ENCODE results near the gene PGLYRP3. TPM values are rescaled to one million over a fixed set of nuclear protein-coding genes. Genes with fewer than 3 reads are reported as not detected.

Gene PGLYRP3
- not detected in 2 replicates for total RNA-seq

DNA sequence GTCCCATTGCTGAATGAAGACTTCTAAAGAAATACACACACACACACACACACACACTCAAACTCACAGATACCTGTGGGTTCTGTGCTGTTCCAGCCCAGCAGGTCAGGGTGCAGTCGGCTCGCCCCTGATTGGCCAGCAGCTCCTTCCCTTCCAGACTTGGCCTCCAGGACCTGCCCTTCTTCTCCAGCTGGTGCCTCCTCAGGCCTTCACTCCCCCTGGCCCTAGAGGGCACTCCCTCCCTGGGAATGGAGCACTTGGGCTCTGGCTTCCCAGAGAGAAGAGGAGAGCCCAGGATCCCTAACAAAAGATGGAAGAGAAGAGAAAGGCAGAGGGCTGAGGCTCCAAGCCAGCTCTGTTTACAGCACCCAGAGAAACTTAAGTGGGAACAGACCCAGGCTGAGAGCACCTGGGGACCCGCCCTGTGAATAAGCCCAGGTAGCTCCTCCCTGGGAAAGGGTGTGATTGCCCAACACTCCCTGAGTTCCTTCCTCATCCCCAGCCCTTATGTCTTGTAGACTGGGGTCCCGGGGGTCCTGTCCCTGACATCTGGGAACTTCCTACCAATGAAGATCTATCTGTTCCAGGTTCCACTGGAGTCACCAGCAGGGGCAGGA, at the start of gene PGLYRP3:
Gene PGLYRP3, minus strand, starts transcription at position 383 of the 617 bp plus-strand sequence. CDS start 2,287 bp downstream, outside the sequence.

DNA sequence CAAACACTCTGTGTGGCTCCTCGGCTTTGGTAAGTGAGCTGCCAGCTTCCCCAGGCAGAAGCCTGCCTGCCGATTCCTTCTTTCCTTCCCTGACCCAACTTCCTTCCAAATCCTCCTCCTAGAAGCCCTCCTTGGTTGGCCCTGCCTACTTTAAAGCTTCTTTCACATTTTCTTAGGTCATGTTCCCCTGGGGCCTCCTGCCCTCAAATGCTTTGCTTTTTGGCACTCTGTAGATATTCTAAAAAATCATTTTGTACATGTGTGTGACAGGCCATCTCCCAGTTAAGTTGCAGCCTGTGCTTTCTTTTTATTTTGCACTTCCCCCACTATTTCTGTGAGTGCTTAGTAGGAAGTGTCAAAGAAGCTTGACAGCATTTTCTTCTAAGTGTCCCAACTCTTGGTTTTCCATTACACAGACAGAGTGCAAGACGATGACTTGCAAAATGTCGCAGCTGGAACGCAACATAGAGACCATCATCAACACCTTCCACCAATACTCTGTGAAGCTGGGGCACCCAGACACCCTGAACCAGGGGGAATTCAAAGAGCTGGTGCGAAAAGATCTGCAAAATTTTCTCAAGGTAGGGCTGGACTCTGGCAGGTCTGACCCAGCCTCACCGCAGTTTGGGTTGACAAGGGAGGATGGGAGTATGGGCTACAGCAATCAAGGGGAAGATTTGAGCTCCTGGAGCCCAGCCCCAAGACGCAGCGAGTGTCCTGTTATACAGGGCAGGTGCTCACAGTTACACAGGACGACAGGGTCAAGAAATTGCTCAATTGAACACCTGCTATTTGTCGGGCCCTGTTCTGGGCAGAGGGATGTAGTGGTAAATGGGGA, 45.3 kb upstream of the PGLYRP3 start, which contains the start of gene S100A9:
Gene S100A9, plus strand, starts transcription at position 2 of the 838 bp plus-strand sequence. Its CDS starts 430 bp downstream, at position 432.

DNA sequence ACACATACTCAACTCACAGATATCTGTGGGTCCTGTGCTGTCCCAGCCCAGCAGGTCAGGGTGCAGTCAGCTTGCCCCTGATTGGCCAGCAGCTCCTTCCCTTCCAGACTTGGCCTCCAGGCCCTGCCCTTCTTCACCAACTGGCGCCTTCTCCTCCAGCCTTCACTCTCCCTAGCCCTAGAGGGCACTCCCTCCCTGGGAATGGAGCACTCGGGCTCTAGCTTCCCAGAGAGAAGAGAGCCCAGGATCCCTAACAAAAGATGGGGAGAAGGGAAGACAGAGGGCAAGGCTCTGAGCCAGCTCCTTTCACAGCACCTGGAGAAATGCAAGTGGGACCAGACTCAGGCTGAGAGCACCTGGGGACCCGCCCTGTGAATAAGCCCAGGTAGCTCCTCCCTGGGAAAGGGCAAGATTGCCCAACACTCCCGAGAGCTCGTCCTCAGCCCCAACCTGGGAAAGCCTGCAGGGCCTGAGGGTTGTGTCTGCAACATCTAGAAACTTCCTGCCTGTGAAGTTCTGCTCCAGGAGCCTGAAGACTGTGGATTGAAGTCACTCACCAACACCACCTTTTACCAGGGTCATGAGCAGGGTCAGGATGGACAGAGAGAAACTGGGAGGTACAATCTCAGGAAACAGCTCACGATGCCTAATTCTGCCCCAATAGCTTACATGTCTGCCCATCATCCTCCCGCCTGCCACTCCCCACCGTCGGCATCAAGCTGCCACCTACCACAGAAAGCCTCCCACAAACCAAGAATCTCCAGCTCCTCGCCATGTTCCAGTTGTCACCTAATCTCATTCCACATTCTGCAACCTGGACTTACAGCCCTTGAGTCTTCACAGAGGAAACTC, 36.0 kb upstream of the PGLYRP3 start, which contains the start of gene PGLYRP4:
Gene PGLYRP4, minus strand, starts transcription at position 331 of the 852 bp plus-strand sequence. CDS start 909 bp downstream, outside the sequence.

GRCh38 chr1:153259387-153259786, 53.4 kb downstream of the PGLYRP3 start, which contains the start of gene LORICRIN:
TSS of gene LORICRIN (plus strand) at chr1:153259687. CDS start at chr1:153260950, 1,263 bp downstream.

Other genes with a start within 250 kb of the PGLYRP3 start
- gene SPRR2B, start 241.3 kb downstream of the PGLYRP3 start, total RNA-seq: not detected in 2 replicates
- not detected in 2 replicates for gene SPRR2E, start 218.4 kb downstream of the PGLYRP3 start, total RNA-seq
- not detected in 2 replicates for gene SPRR2F, start 199.4 kb downstream of the PGLYRP3 start, total RNA-seq
- gene SPRR2G, start 162.1 kb downstream of the PGLYRP3 start, total RNA-seq: not detected in 2 replicates
- gene LELP1, start 109.5 kb downstream of the PGLYRP3 start, total RNA-seq: not detected in 2 replicates
- 0.12 and 1.2 TPM in 2 replicates for gene PRR9, start 95.4 kb downstream of the PGLYRP3 start, total RNA-seq
- gene LORICRIN, start 53.3 kb downstream of the PGLYRP3 start, total RNA-seq: not detected in 2 replicates
- not detected in 2 replicates for gene PGLYRP4, start 35.9 kb upstream of the PGLYRP3 start, total RNA-seq
- not detected in 2 replicates for gene S100A9, start 44.9 kb upstream of the PGLYRP3 start, total RNA-seq
- gene S100A12, start 62.7 kb upstream of the PGLYRP3 start, total RNA-seq: not detected in 2 replicates
- gene S100A8, start 78.1 kb upstream of the PGLYRP3 start, total RNA-seq: not detected in 2 replicates
- gene S100A7A, start 103.6 kb upstream of the PGLYRP3 start, total RNA-seq: not detected in 2 replicates
- not detected in 2 replicates for gene S100A7, start 147.7 kb upstream of the PGLYRP3 start, total RNA-seq
- gene S100A6, start 223.0 kb upstream of the PGLYRP3 start, total RNA-seq: 1,072 and 1,519 TPM in 2 replicates
- 0.66 TPM in 1 of 2 replicates, not detected in the other for gene S100A5, start 228.0 kb upstream of the PGLYRP3 start, total RNA-seq
- gene S100A4, start 232.9 kb upstream of the PGLYRP3 start, total RNA-seq: 31.4 and 82.6 TPM in 2 replicates
- 2.2 and 3.3 TPM in 2 replicates for gene S100A3, start 236.3 kb upstream of the PGLYRP3 start, total RNA-seq

Measured in uterine smooth muscle cell (primary cell).